ENCODE measurements around the gene LRRC27.

- TF ChIP-seq POLR2A (IDR thresholded peaks at IDR 0.05; ENCODE audit: low read length) (no peak), GATA1 (IDR thresholded peaks at IDR 0.05; ENCODE audit: low read depth, low read length) (no peak)
These were observed 64.6 kb downstream of the LRRC27 start for GRCh38 chr10:132396494-132397035.

Data from erythroblast (primary cell).